Body of pancreas (tissue), 4 donors: ENCODE data around the gene THOP1.

Experiments
- POLR2A ChIP-seq, 3 donors: fragments of 450-650 bp; IDR thresholded peaks; one replicate each; pipeline ENCODE4 v1.6.1; 2016; ENCODE audit warnings: antibody characterized with exemption in 3 of 3, mild to moderate bottlenecking in 2 of 3
- TF ChIP-seq, protein P1 (sequence below), 7 experiments: fragments of 450-650 bp in 4 of 7; fragments of 200-600 bp in 3 of 7; sonication (generic) in 3 of 7; IDR thresholded peaks; one replicate each; pipeline ENCODE4 v1.5.1; 2016 to 2019; ENCODE audit warnings: antibody characterized with exemption in 7 of 7

DNA sequence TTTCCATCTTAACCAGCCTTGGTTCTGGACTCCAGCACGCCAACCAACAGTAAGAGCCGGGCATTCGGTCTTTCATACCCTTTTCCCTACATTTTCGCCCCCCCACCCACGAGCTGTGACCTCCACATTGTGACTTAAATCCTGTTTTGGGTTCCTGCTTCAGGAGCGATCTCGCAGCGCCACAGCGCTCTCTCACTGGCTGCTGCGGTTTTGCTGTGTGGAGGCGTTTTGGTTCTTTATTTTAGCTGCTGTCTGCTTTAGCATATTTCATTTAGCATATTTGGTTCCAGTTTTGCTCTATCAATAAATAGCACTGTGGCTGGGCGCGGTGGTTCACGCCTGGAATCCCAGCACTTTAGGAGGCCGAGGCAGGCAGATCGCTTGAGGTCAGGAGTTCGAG lies 25.9 kb upstream of the THOP1 start:
- TF ChIP-seq, protein P1, sequence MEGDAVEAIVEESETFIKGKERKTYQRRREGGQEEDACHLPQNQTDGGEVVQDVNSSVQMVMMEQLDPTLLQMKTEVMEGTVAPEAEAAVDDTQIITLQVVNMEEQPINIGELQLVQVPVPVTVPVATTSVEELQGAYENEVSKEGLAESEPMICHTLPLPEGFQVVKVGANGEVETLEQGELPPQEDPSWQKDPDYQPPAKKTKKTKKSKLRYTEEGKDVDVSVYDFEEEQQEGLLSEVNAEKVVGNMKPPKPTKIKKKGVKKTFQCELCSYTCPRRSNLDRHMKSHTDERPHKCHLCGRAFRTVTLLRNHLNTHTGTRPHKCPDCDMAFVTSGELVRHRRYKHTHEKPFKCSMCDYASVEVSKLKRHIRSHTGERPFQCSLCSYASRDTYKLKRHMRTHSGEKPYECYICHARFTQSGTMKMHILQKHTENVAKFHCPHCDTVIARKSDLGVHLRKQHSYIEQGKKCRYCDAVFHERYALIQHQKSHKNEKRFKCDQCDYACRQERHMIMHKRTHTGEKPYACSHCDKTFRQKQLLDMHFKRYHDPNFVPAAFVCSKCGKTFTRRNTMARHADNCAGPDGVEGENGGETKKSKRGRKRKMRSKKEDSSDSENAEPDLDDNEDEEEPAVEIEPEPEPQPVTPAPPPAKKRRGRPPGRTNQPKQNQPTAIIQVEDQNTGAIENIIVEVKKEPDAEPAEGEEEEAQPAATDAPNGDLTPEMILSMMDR (IDR thresholded peaks at IDR 0.05), result no peak
- no peak for TF ChIP-seq POLR2A (IDR thresholded peaks at IDR 0.05)
